PC-3 (cell line): ENCODE measurements around the gene GAS7.

Experiments used
- CTCF ChIP-seq: fragments of 300-600 bp; sonication (generic); conservative IDR thresholded peaks from 2 replicates; pipeline ENCODE4 v1.5.1; 2017; ENCODE audit warnings: antibody characterized with exemption, low read depth, mild to moderate bottlenecking, low read length
- EZH2 ChIP-seq: fragments of 300-600 bp; sonication (generic); IDR thresholded peaks from one replicate; pipeline ENCODE4 v1.6.1; 2017; ENCODE audit warnings: antibody characterized with exemption, mild to moderate bottlenecking, low read length; ENCODE audit not compliant: unreplicated experiment
- EZH2phosphoT487 ChIP-seq: fragments of 300-600 bp; sonication (generic); IDR thresholded peaks from 2 replicates; pipeline ENCODE4 v1.6.1; 2018; ENCODE audit warnings: mild to moderate bottlenecking, antibody characterized with exemption, low read length, borderline replicate concordance

- TF ChIP-seq CTCF (no peak), EZH2 (no peak), EZH2phosphoT487 (no peak)
Measured at GRCh38 chr17:10050597-10051101, 147.8 kb downstream of the GAS7 start.
